ENCODE measurements around the gene EIF3K.

Gene EIF3K

DNA sequence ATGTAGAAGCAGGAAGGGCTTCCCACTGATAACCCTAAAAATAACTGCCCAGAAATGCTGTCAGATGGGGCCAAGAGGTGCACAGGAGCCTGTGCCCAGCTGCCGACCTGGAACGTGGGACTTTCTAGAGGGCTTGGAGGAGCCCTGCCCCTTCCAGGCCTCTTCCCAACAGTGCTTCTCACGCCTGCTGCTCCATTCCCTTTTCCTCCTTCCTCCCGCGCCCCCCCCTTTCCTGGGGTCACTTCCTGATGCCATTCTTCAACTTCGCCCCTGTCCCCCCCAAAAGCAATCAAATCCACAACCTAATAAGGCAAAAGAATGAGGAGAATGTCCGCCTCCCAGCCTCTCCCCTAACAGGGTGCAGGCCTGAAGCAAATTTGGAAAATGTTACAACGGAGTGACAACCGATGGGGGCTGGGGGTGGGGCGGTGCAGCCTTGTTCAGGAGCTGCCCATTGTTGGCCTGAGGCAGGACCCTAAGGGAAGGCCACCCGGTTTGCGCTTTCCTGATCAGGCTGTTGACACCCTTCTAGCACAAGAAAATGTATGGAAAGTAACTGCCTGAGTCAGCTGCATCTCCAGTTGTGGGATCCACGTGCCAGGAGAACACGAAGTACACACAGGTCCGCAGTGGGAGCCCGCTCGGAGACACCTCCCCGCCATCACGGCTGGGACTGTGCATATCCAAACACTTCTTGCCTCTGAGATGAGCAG is 47.1 kb downstream of the EIF3K start:
- Histone ChIP-seq H3K27ac (ENCODE audit: insufficient read depth, low read length, poor library complexity, severe bottlenecking) (no peak overlapping the region), H3K36me3 (ENCODE audit: control insufficient read depth, insufficient read depth, low read length) (no peaks in the 10 kb centered on the region), H3K4me3 (ENCODE audit: insufficient read depth, low read depth, low read length, poor library complexity, severe bottlenecking) (no peak overlapping the region), H3K27me3 (replicated peaks; ENCODE audit: control insufficient read depth, insufficient read depth, low read length, poor library complexity, severe bottlenecking) (no peaks in the 10 kb centered on the region), H3K9me3 (ENCODE audit: control insufficient read depth, low read length) (no peaks in the 10 kb centered on the region), H3K4me1 (ENCODE audit: control insufficient read depth, insufficient read depth, low read length, poor library complexity, severe bottlenecking) (peaks cover 64% of the 10 kb centered on the region)
- DNase-seq: no peak

DNA sequence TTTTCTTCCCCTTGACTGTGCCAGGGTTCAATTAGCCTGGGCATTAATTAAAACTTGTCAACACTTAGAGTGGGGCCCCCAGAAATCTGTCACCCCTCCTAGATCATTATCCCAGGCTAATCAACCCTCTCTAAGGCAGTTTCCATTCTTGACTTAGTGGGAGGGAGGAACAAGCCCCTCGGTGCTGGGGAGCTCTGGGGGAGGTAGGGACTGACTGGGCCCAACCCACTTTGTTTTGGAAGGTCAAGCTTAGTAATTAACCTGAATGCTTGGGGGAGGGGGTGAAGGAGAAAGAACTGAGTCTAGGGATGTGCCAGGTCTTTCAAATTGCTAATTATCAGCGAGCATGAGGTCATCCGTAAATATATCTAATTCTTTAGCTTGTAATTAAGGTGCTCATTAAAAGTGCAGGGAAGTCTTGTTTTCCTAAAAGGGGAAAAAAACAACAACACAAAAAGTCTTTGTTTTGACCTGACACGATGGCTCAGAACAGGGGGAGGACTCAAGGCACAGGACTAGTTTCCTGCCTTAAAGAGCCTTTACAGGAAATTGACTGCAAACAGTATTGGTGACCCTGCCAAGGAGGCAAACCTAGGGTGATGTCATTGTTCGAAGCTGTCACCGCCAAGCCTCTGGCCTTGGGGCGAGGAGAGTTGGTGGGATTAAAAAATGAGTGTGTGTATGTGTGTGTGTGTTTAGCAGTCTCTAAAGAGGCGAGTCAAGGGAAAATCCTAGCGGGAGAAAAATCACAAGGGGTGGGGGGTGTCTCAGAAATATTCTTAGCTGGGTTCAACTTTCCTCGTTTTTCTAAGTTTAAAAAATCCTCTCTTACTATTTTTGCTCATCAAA is 47.9 kb downstream of the EIF3K start:
- no peaks in the 10 kb centered on the region for H3K36me3 ChIP-seq (ENCODE audit: control insufficient read depth, insufficient read depth, low read length)
- H3K4me1 ChIP-seq (ENCODE audit: control insufficient read depth, insufficient read depth, low read length, poor library complexity, severe bottlenecking): peaks cover 66% of the 10 kb centered on the region
- H3K4me3 ChIP-seq (ENCODE audit: insufficient read depth, low read depth, low read length, poor library complexity, severe bottlenecking): no peak overlapping the region
- H3K27ac ChIP-seq (ENCODE audit: insufficient read depth, low read length, poor library complexity, severe bottlenecking): peak overlapping the region; percentile 36
- peak in 1 of 3 donors; percentile 35 for DNase-seq
- no peaks in the 10 kb centered on the region for H3K9me3 ChIP-seq (ENCODE audit: control insufficient read depth, low read length)
- H3K27me3 ChIP-seq (replicated peaks; ENCODE audit: control insufficient read depth, insufficient read depth, low read length, poor library complexity, severe bottlenecking): no peaks in the 10 kb centered on the region

DNA sequence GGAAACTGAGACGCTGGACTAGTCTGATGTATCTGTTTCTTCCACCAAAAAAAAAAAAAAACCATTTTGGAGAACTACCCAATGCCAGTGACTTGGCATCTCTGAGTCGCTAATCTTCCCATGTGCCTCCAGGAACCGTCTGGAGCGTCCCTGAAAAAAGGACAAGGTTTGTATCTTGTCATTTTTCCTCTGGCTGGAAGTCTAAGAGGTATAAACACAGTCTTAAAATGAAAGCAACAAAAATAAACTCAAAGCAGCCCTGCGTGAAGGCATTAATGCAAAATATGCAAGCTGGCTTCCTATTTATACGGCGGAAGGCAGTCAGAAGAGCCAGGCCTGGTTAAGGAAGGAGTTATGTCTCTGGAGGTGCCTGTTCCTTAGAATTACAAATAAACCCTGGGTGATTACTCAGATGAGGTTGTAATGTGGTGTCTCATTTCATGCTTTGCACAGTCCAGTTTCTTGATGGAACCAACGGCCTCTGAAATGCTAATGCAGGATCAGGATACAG is 48.7 kb downstream of the EIF3K start:
- Histone ChIP-seq H3K9me3 (ENCODE audit: control insufficient read depth, low read length) (no peaks in the 10 kb centered on the region), H3K27me3 (replicated peaks; ENCODE audit: control insufficient read depth, insufficient read depth, low read length, poor library complexity, severe bottlenecking) (no peaks in the 10 kb centered on the region), H3K36me3 (ENCODE audit: control insufficient read depth, insufficient read depth, low read length) (no peaks in the 10 kb centered on the region), H3K4me1 (ENCODE audit: control insufficient read depth, insufficient read depth, low read length, poor library complexity, severe bottlenecking) (peaks cover 66% of the 10 kb centered on the region), H3K27ac (ENCODE audit: insufficient read depth, low read length, poor library complexity, severe bottlenecking) (peak overlapping the region; percentile 36), H3K4me3 (ENCODE audit: insufficient read depth, low read depth, low read length, poor library complexity, severe bottlenecking) (no peak overlapping the region)
- DNase-seq: no peak

DNA sequence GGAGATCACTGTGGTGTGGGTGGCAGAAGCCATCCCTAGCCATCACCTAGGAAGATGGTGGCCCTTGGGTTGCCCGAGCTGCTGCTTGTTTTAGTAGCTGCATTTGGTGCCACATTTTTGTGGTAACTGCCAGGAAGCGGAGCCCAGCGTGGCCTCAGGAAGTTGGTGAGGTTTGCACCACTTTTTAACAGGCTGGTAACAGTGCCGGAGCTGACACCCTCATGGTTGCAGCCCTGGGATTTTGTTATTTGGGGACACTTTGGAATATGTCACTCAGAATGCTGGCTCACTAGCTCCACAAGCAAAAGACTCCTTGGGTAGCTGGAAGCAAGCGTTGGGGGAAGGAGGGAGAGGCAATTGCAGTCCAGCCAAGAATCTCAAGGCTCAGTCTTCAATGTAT is 50.6 kb downstream of the EIF3K start:
- H3K9me3 ChIP-seq (ENCODE audit: control insufficient read depth, low read length): no peaks in the 10 kb centered on the region
- no peak for DNase-seq
- no peaks in the 10 kb centered on the region for H3K36me3 ChIP-seq (ENCODE audit: control insufficient read depth, insufficient read depth, low read length)
- H3K27ac ChIP-seq (ENCODE audit: insufficient read depth, low read length, poor library complexity, severe bottlenecking): peak overlapping the region; percentile 30
- H3K27me3 ChIP-seq (replicated peaks; ENCODE audit: control insufficient read depth, insufficient read depth, low read length, poor library complexity, severe bottlenecking): no peaks in the 10 kb centered on the region
- peak overlapping the region; percentile 23 for H3K4me3 ChIP-seq (ENCODE audit: insufficient read depth, low read depth, low read length, poor library complexity, severe bottlenecking)
- H3K4me1 ChIP-seq (ENCODE audit: control insufficient read depth, insufficient read depth, low read length, poor library complexity, severe bottlenecking): peaks cover 56% of the 10 kb centered on the region

DNA sequence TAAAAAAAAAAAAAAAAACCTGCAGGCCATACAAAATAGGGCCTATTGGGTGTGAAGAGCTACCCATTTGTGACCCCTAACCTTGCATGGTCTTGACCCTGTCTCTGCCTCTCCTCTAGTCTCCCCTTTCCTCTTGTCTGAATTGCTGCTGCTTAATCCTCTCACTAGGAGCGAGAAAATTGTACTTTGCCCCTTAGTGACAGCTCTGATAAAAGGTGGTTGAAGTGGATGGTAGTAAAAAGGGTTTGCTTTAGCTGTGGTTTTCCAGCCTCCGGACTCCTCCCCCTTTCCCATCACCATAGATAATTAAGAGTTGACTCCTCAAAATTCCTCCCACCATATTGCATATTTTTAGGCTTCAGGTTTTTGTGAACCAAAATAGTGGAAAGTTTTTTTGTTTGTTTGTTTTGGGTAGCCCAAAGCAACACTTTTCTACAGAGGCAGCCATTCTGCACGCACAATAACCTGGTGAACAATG is 52.0 kb downstream of the EIF3K start:
- peaks cover 54% of the 10 kb centered on the region for H3K4me1 ChIP-seq (ENCODE audit: control insufficient read depth, insufficient read depth, low read length, poor library complexity, severe bottlenecking)
- H3K36me3 ChIP-seq (ENCODE audit: control insufficient read depth, insufficient read depth, low read length): no peaks in the 10 kb centered on the region
- no peaks in the 10 kb centered on the region for H3K9me3 ChIP-seq (ENCODE audit: control insufficient read depth, low read length)
- H3K4me3 ChIP-seq (ENCODE audit: insufficient read depth, low read depth, low read length, poor library complexity, severe bottlenecking): no peak overlapping the region
- DNase-seq: no peak
- H3K27ac ChIP-seq (ENCODE audit: insufficient read depth, low read length, poor library complexity, severe bottlenecking): no peak overlapping the region
- no peaks in the 10 kb centered on the region for H3K27me3 ChIP-seq (replicated peaks; ENCODE audit: control insufficient read depth, insufficient read depth, low read length, poor library complexity, severe bottlenecking)

DNA sequence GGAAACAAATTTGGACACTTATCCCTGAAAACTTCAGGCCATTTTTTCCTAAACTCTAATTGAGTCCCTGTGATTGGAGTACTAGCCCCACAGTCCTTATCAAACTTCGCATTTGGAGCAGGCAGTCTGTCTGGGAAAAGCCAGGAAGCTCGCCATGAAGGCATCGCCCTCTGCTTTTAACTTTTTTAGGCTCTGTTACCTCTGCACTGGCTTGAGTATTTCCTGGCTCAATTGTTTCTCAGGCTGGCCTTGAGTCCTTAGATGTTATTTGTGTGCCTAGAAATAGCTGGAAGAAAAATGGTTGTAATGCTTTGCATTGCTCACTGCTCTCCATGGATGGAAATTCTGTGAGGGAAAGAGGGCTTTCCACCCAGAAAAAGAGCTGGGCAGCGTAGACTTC is 52.7 kb downstream of the EIF3K start:
- Histone ChIP-seq H3K4me1 (ENCODE audit: control insufficient read depth, insufficient read depth, low read length, poor library complexity, severe bottlenecking) (peaks cover 54% of the 10 kb centered on the region), H3K9me3 (ENCODE audit: control insufficient read depth, low read length) (no peaks in the 10 kb centered on the region), H3K36me3 (ENCODE audit: control insufficient read depth, insufficient read depth, low read length) (no peaks in the 10 kb centered on the region), H3K27me3 (replicated peaks; ENCODE audit: control insufficient read depth, insufficient read depth, low read length, poor library complexity, severe bottlenecking) (no peaks in the 10 kb centered on the region), H3K27ac (ENCODE audit: insufficient read depth, low read length, poor library complexity, severe bottlenecking) (no peak overlapping the region), H3K4me3 (ENCODE audit: insufficient read depth, low read depth, low read length, poor library complexity, severe bottlenecking) (no peak overlapping the region)
- no peak for DNase-seq

DNA sequence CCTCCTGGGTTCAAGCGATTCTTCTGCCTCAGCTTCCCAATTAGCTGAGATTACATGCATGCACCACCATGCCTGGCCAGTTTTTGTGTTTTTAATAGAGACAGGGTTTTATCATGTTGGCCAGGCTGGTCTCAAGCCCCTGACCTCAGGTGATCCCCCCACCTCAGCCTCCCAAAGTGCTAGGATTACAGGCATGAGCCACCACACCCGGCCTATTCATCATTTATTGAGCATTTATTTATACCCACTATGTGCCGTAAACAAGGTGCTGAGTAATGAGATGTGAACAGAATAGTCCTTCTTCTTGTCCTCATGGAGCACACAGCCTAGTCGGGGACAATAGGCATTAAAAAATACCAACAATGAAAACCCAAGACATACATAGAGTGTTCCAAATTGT is 54.0 kb downstream of the EIF3K start:
- no peaks in the 10 kb centered on the region for H3K9me3 ChIP-seq (ENCODE audit: control insufficient read depth, low read length)
- no peak overlapping the region for H3K4me3 ChIP-seq (ENCODE audit: insufficient read depth, low read depth, low read length, poor library complexity, severe bottlenecking)
- peaks cover 46% of the 10 kb centered on the region for H3K4me1 ChIP-seq (ENCODE audit: control insufficient read depth, insufficient read depth, low read length, poor library complexity, severe bottlenecking)
- DNase-seq: no peak
- H3K27me3 ChIP-seq (replicated peaks; ENCODE audit: control insufficient read depth, insufficient read depth, low read length, poor library complexity, severe bottlenecking): no peaks in the 10 kb centered on the region
- H3K27ac ChIP-seq (ENCODE audit: insufficient read depth, low read length, poor library complexity, severe bottlenecking): no peak overlapping the region
- H3K36me3 ChIP-seq (ENCODE audit: control insufficient read depth, insufficient read depth, low read length): no peaks in the 10 kb centered on the region

DNA sequence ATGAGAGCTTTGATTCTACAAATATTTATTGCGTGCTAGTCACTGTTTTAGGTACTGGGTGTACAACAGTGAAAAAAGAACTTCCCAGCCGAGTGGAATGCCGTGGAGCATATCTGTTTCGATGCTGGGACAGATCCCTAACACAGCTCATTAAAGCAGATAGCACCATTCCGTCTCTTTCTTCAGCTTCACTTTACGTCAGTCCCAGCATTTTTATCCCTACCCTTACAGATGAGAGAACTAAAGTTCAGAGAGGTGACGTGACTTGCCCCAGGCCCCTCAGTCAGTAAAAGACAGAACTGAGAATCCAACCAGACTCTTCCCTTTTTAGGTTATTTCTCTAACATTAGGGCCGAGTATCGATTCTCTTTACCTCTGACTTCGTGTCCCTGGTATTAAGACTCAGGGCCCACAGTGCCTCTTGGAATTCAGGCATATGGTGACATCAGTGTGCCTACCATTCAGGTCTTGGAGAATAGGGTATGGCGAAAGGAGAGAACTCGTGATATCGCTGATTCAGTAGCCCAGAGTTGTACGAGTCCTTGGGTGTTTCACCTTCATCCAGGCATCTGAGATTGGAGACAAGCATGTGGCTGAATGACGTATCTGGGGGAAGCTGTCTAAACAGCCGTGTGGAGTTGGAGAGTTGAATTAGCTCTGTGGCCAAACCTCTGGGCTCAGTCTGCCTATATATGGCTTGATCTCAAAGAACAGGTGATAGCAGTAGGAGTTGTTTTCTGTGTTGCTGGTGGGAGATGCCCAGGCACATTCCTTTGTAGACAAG is 55.6 kb downstream of the EIF3K start:
- no peak overlapping the region for H3K27ac ChIP-seq (ENCODE audit: insufficient read depth, low read length, poor library complexity, severe bottlenecking)
- no peaks in the 10 kb centered on the region for H3K36me3 ChIP-seq (ENCODE audit: control insufficient read depth, insufficient read depth, low read length)
- DNase-seq: no peak
- H3K9me3 ChIP-seq (ENCODE audit: control insufficient read depth, low read length): no peaks in the 10 kb centered on the region
- H3K4me3 ChIP-seq (ENCODE audit: insufficient read depth, low read depth, low read length, poor library complexity, severe bottlenecking): no peak overlapping the region
- peaks cover 49% of the 10 kb centered on the region for H3K4me1 ChIP-seq (ENCODE audit: control insufficient read depth, insufficient read depth, low read length, poor library complexity, severe bottlenecking)
- no peaks in the 10 kb centered on the region for H3K27me3 ChIP-seq (replicated peaks; ENCODE audit: control insufficient read depth, insufficient read depth, low read length, poor library complexity, severe bottlenecking)

DNA sequence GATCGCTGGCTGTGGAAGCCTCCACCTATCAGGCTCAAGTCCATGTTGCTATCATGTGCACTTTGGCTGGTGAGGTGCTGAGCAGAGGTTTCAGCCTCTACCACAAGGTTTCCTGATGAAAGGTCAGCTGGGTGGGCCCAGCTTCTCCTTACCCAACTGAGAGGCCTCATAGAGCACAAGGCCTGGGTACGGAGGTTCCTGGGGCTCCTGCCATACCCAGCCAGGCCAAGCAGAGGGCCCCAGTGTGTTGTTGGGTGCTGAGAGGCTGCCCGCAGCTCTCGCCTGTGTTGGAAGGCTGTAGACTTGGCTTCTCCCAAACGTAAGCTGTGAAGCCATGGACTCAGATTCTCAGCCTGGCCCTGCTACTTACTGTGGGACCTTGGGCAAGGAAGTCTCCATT is 56.6 kb downstream of the EIF3K start:
- DNase-seq: no peak
- H3K27ac ChIP-seq (ENCODE audit: insufficient read depth, low read length, poor library complexity, severe bottlenecking): no peak overlapping the region
- peaks cover 48% of the 10 kb centered on the region for H3K4me1 ChIP-seq (ENCODE audit: control insufficient read depth, insufficient read depth, low read length, poor library complexity, severe bottlenecking)

More for the DNA sequence above, 56.6 kb downstream of the EIF3K start:
- Histone ChIP-seq H3K4me3 (ENCODE audit: insufficient read depth, low read depth, low read length, poor library complexity, severe bottlenecking) (no peak overlapping the region), H3K9me3 (ENCODE audit: control insufficient read depth, low read length) (no peaks in the 10 kb centered on the region), H3K27me3 (replicated peaks; ENCODE audit: control insufficient read depth, insufficient read depth, low read length, poor library complexity, severe bottlenecking) (no peaks in the 10 kb centered on the region), H3K36me3 (ENCODE audit: control insufficient read depth, insufficient read depth, low read length) (no peaks in the 10 kb centered on the region)

All from effector memory CD4-positive, alpha-beta T cell (primary cell).